ENCODE results near the gene DDX25.
"Not testable (repeated sequence)": the region's sequence is repeated elsewhere in the genome, so short reads cannot be mapped to it uniquely, and the experiment has no call there.

The DDX25 gene

GRCh38 chr11:125904678-125905077 is 370 bp downstream of the DDX25 start:
- no peak for DNase-seq (ENCODE audit: low read depth)

- DNase-seq (ENCODE audit: low read depth) = no peak
These were observed 6.0 kb downstream of the DDX25 start for GRCh38 chr11:125910226-125910849.

- not testable (repeated sequence) for DNase-seq (ENCODE audit: low read depth)
These were observed 10.3 kb downstream of the DDX25 start for GRCh38 chr11:125914601-125915000.

GRCh38 chr11:125916683-125917347 is 12.5 kb downstream of the DDX25 start:
- no peak for DNase-seq (ENCODE audit: low read depth)

- DNase-seq (ENCODE audit: low read depth) = no peak
These were observed 14.0 kb downstream of the DDX25 start for GRCh38 chr11:125918140-125918840.

- no peak for DNase-seq (ENCODE audit: low read depth)
These were observed 16.7 kb downstream of the DDX25 start for GRCh38 chr11:125921042-125921441.

GRCh38 chr11:125922156-125922555 is 17.8 kb downstream of the DDX25 start:
- no peak for DNase-seq (ENCODE audit: low read depth)

GRCh38 chr11:125923012-125923579 is 18.8 kb downstream of the DDX25 start:
- DNase-seq (ENCODE audit: low read depth) = peak; percentile 26

- no peak for DNase-seq (ENCODE audit: low read depth)
These were observed 19.3 kb downstream of the DDX25 start for GRCh38 chr11:125923633-125924032.

GRCh38 chr11:125924384-125925007 is 20.2 kb downstream of the DDX25 start:
- no peak for DNase-seq (ENCODE audit: low read depth)

GRCh38 chr11:125925247-125925740 is 21.0 kb downstream of the DDX25 start:
- DNase-seq (ENCODE audit: low read depth) = no peak

GRCh38 chr11:125925804-125926203 is 21.5 kb downstream of the DDX25 start:
- no peak for DNase-seq (ENCODE audit: low read depth)

GRCh38 chr11:125926682-125927081 is 22.4 kb downstream of the DDX25 start:
- no peak for DNase-seq (ENCODE audit: low read depth)

- no peak for DNase-seq (ENCODE audit: low read depth)
These were observed 25.3 kb downstream of the DDX25 start for GRCh38 chr11:125929445-125930075.

- DNase-seq (ENCODE audit: low read depth) = no peak
These were observed 25.8 kb downstream of the DDX25 start for GRCh38 chr11:125930076-125930450.

GRCh38 chr11:125931116-125931515 is 26.8 kb downstream of the DDX25 start:
- DNase-seq (ENCODE audit: low read depth) = no peak

GRCh38 chr11:125931668-125932067 is 27.4 kb downstream of the DDX25 start:
- DNase-seq (ENCODE audit: low read depth) = no peak

GRCh38 chr11:125932301-125932700 is 28.0 kb downstream of the DDX25 start:
- DNase-seq (ENCODE audit: low read depth) = no peak

GRCh38 chr11:125933030-125933813 is 28.9 kb downstream of the DDX25 start:
- DNase-seq (ENCODE audit: low read depth) = no peak

- DNase-seq (ENCODE audit: low read depth) = no peak
These were observed 30.2 kb downstream of the DDX25 start for GRCh38 chr11:125934473-125934872.

- no peak for DNase-seq (ENCODE audit: low read depth)
These were observed 30.7 kb downstream of the DDX25 start for GRCh38 chr11:125935056-125935455.
